B cell (primary cell): ENCODE data around the gene PCDH15.

Experiments
- CTCF ChIP-seq: fragments of 200-600 bp; IDR thresholded peaks from one replicate; pipeline ENCODE4 v1.8.0; 2022; ENCODE audit warnings: antibody characterized with exemption, mild to moderate bottlenecking
- EZH2 ChIP-seq: IDR thresholded peaks from 2 replicates; pipeline ENCODE4 v1.6.1; 2012; ENCODE audit warnings: borderline replicate concordance, low read depth, mild to moderate bottlenecking, moderate library complexity, low read length; ENCODE audit not compliant: insufficient read depth, poor library complexity, severe bottlenecking

DNA sequence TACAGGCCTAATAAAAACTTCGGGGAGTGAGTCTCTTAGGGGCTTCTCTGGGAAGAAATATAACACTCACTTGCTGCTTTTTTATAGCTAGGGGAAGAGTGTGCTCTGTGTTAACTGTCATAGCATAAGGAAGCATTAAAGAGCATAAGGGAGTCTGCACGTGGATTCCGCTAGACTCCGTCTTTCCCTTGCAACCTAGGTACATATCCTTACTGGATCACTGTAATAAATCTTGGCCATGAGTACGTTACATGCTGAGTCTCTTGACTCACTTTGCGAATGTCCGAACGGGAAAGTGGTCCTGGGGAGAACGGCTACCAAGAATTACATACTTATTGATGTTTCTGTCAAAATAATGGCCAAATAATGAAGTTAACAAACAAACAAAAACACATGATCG is 1029.3 kb downstream of the PCDH15 start:
- TF ChIP-seq CTCF (no peak), EZH2 (no peak)
